Thyroid gland (tissue), 4 donors: ENCODE results near the gene ATG2A. TPM values are rescaled to one million over a fixed set of nuclear protein-coding genes. Genes with fewer than 3 reads are reported as not detected.

ENCODE experiments used
- DNase-seq, 2 donors: peaks; one replicate each; pipeline ENCODE4 v3.0.0-alpha.2; 2019
- H3K27ac ChIP-seq, 3 donors: fragments of 200-600 bp; sonication (generic); 1 replicate in 2 of 3; 2 replicates in 1 of 3; pipeline ENCODE4 v1.5.1; 2016 to 2019; ENCODE audit warnings: mild to moderate bottlenecking in 1 of 3, moderate library complexity in 1 of 3
- H3K27me3 ChIP-seq: fragments of 200-600 bp; sonication (generic); one replicate; pipeline ENCODE4 v1.5.1; 2019
- H3K36me3 ChIP-seq, 2 donors: fragments of 200-600 bp; sonication (generic); one replicate each; pipeline ENCODE4 v1.5.1; 2016 to 2019
- H3K4me1 ChIP-seq, 2 donors: fragments of 200-600 bp; sonication (generic); one replicate each; pipeline ENCODE4 v1.5.1; 2017 to 2019
- H3K4me3 ChIP-seq, 3 donors: fragments of 200-600 bp; sonication (generic); replicated peaks in 1 of 3; 1 replicate in 2 of 3; 2 replicates in 1 of 3; pipeline ENCODE4 v1.5.1; 2016; ENCODE audit warnings: mild to moderate bottlenecking in 1 of 3
- H3K9me3 ChIP-seq: fragments of 200-600 bp; sonication (generic); one replicate; pipeline ENCODE4 v1.5.1; 2017
- POLR2A ChIP-seq, 2 donors: fragments of 450-650 bp; IDR thresholded peaks; one replicate each; pipeline ENCODE4 v1.6.1; 2017; ENCODE audit warnings: antibody characterized with exemption in 2 of 2, mild to moderate bottlenecking in 2 of 2, moderate library complexity in 1 of 2
- WGBS, 2 donors: methylation state at CpG; one replicate each; pipeline ENCODE4 v1.1.5; 2017; 5-methylcytosine and 5-hydroxymethylcytosine counted together
- intact Hi-C: fragments of 100-400 bp; cut with DNase I; formaldehyde crosslinking; loops from one replicate; pipeline ENCODE4 v1.15.1; 2023
- total RNA-seq, 4 donors: library from RNA; depleted of rRNA; stranded (reverse); fragments of >200 nt; gene quantifications; one replicate each; pipeline ENCODE4 v1.2.3, GENCODE V29; 2016
- TF ChIP-seq, protein P1 (sequence below), 6 experiments: fragments of 200-600 bp in 3 of 6; fragments of 450-650 bp in 3 of 6; sonication (generic) in 3 of 6; IDR thresholded peaks; one replicate each; pipeline ENCODE4 v1.5.1; 2016 to 2019; ENCODE audit warnings: antibody characterized with exemption in 6 of 6, mild to moderate bottlenecking in 2 of 6, inconsistent platforms in 1 of 6, moderate library complexity in 1 of 6

ATG2A gene
- total RNA-seq, 4 donors from 2014 or later, result 19.5 to 43.1 (median 36.7) TPM

DNA sequence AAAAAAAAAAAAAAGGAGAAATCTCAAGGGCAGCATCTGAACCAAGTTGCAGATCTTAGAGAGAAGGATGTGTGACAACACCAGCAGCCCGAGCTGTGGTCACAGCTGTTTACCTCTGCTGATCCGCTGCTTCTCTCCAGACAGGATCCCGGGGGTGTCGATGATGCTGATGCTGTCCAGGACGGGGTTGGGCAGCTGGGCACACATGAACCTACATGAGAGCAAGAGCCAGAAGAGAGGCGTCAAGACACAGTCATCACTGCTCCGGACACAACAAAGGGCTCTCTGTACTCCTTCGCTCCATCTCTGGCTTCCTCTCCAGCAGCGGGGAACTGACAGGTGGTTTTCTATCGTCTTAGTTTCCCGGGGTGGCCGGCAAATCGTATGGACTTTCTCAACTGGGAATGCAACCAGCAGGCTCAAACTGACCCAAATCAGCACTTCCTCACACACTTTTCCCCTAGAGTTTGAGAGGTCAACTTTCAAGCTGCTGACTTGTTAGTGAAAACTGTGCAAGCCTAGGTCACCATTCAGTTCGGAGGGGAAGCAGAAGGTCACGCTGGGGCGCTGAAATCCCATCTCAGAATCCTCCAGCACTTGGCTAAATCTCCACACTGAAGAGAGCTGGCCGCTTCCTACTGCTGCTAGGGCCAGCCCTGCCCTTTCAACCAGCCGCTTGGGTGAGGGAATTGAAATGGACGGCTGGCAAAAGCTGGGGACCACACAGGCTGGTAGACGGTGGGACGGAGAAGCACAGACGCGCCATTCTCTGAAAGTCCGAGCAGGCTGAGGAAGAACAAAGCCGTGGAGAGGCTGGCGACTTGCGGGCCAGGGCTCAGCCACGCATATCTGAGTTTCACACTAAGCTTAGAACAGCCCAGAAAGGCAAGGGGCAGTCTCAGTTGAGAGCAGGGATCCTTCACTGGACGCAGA lies 42.4 kb downstream of the ATG2A start:
- Histone ChIP-seq H3K36me3 (peaks cover 11 to 16% of the 10 kb centered on the region in 2 donors), H3K27ac (peak overlapping the region; percentile 77 to 82 (median 80)), H3K27me3 (no peaks in the 10 kb centered on the region), H3K4me3 (no peak overlapping the region), H3K9me3 (no peaks in the 10 kb centered on the region), H3K4me1 (peaks cover 52 to 58% of the 10 kb centered on the region in 2 donors)
- peak in 1 of 2 donors; percentile 51 for DNase-seq
- TF ChIP-seq, protein P1, sequence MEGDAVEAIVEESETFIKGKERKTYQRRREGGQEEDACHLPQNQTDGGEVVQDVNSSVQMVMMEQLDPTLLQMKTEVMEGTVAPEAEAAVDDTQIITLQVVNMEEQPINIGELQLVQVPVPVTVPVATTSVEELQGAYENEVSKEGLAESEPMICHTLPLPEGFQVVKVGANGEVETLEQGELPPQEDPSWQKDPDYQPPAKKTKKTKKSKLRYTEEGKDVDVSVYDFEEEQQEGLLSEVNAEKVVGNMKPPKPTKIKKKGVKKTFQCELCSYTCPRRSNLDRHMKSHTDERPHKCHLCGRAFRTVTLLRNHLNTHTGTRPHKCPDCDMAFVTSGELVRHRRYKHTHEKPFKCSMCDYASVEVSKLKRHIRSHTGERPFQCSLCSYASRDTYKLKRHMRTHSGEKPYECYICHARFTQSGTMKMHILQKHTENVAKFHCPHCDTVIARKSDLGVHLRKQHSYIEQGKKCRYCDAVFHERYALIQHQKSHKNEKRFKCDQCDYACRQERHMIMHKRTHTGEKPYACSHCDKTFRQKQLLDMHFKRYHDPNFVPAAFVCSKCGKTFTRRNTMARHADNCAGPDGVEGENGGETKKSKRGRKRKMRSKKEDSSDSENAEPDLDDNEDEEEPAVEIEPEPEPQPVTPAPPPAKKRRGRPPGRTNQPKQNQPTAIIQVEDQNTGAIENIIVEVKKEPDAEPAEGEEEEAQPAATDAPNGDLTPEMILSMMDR (IDR thresholded peaks at IDR 0.05), result no peak
- TF ChIP-seq POLR2A (IDR thresholded peaks at IDR 0.05), result no peak
- 65 to 73% methylated on average over 28 to 29 of the region's 29 CpGs for WGBS, 2 donors
- intact Hi-C loops, result no loop called here

DNA sequence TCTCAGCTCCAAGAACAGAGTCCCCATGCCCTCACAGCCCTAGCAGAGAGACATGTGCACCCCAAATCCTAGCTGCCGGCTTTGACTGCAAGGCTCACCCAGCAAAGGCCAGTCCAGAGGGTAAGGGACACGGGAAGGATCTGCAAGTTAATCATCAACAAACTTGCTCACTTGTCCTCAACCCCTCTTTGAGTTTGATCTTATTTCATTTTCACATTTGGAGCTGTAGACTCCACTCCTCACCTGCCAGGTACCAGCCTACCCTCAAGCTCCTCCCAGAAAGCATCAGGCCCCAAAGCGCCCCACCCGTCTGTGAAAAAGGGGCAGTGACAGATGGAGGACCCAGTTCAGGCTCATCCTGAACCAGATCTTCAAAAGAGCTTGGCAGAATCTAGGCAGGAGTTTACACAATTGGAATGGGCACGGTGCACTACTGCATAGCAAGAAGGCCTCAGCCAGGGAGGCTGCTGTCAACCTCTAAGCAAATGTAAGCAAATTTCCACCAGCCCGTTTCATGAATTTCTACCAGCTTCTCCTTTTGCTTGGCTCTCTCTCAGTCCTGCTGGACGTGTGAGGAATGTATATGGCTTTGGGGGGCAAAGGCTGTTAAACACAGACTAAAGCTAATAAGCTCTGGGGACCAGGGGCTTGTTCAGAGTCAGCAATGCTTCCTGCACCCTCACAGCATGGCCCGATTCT lies 44.1 kb downstream of the ATG2A start:
- Histone ChIP-seq H3K4me1 (peaks cover 54 to 68% of the 10 kb centered on the region in 2 donors), H3K27me3 (no peaks in the 10 kb centered on the region), H3K27ac (no peak overlapping the region), H3K9me3 (no peaks in the 10 kb centered on the region), H3K4me3 (no peak overlapping the region), H3K36me3 (peaks cover 11 to 16% of the 10 kb centered on the region in 2 donors)
- no peak for TF ChIP-seq POLR2A (IDR thresholded peaks at IDR 0.05)
- TF ChIP-seq, protein P1 (IDR thresholded peaks at IDR 0.05), result no peak
- no peak for DNase-seq
- WGBS, 2 donors, result 90% methylated on average over 8 of the region's 8 CpGs
- intact Hi-C loops, result no loop called here

DNA sequence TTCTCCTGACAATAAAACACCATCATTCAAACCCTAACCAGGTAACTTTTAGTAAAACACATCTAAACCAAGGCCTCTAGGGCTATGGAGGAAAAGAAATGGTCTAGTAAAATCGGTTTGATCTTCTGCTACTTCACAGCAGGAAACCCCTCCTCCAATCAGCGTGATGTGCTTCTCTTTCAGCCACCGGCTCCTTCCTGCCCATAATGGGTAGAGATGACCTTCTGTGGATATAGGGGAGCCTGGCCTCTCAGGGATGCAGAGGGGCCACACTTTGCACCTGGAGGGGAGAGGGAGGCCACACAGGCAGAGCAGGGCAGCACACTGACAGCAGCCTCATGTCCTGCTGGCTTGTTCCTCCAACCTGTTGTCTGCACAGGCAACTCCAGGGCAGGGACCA lies 45.5 kb downstream of the ATG2A start:
- no peak for DNase-seq
- intact Hi-C loops, result no loop called here
- Histone ChIP-seq H3K27me3 (no peaks in the 10 kb centered on the region), H3K4me1 (peaks cover 41 to 60% of the 10 kb centered on the region in 2 donors), H3K9me3 (no peaks in the 10 kb centered on the region), H3K4me3 (no peak overlapping the region), H3K36me3 (peaks cover 11 to 16% of the 10 kb centered on the region in 2 donors), H3K27ac (no peak overlapping the region)
- no peak for TF ChIP-seq POLR2A (IDR thresholded peaks at IDR 0.05)
- TF ChIP-seq, protein P1 (IDR thresholded peaks at IDR 0.05), result no peak
- 44 to 66% methylated on average over 3 of the region's 3 CpGs for WGBS, 2 donors

DNA sequence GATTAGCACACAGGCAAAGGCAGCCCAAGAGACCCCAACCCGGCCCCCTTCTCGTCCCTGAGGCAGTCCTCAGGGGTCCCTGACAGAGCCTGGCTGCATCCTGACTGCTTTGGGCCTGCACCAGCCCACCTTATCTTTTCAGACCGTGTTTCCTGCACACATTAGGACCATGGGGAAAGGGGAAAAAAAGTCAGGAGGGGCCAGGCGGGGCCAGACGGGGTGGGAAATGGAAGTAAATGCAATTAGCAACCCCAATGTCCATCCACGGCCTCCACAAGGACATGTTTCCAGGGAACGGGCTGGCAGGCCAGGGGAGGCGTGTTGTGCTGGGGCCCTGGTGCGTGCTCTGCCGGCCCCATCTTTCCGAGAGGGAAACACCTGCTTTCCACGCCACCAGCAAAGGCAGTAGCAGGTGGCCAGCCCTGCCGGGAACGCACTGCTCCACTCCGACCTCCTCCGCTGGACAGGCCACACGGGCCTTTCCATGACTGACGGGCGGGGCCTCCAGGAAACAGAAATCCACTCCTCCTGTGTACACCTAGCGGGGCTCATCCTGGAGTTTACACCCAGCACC lies 46.0 kb downstream of the ATG2A start:
- Histone ChIP-seq H3K36me3 (peaks cover 11 to 16% of the 10 kb centered on the region in 2 donors), H3K9me3 (no peaks in the 10 kb centered on the region), H3K27me3 (no peaks in the 10 kb centered on the region), H3K4me1 (peaks cover 36 to 58% of the 10 kb centered on the region in 2 donors), H3K4me3 (no peak overlapping the region), H3K27ac (peak overlapping the region in 2 of 3 donors; percentile 70)
- intact Hi-C loops, result no loop called here
- WGBS, 2 donors, result 68 to 75% methylated on average over 13 to 20 of the region's 20 CpGs
- TF ChIP-seq, protein P1 (IDR thresholded peaks at IDR 0.05), result no peak
- TF ChIP-seq POLR2A (IDR thresholded peaks at IDR 0.05), result no peak
- no peak for DNase-seq
